Left lung (tissue), 10 donors: ENCODE measurements around the gene DCAF10. TPM values are rescaled to one million over a fixed set of nuclear protein-coding genes. Genes with fewer than 3 reads are reported as not detected.

Source experiments
- ATAC-seq: fragments of 200-7000 bp; cut with Tn5 transposase; one replicate; pipeline ENCODE4 v1.9.1; 2020; ENCODE audit warnings: moderate library complexity
- DNase-seq, 4 donors: peaks; one replicate each; pipeline ENCODE4 v3.0.0-alpha.2; 2013 to 2020
- H3K27ac ChIP-seq, 2 donors: fragments of 200-600 bp; sonication (generic) in 1 of 2; one replicate each; pipeline versions ENCODE4 v1.5.0 to v1.8.0; 2020 to 2021
- H3K27me3 ChIP-seq, 2 donors: fragments of 200-600 bp; sonication (generic) in 1 of 2; one replicate each; pipeline versions ENCODE4 v1.5.0 to v1.8.0; 2020 to 2021
- H3K36me3 ChIP-seq, 2 donors: fragments of 200-600 bp; sonication (generic) in 1 of 2; one replicate each; pipeline versions ENCODE4 v1.5.0 to v1.8.0; 2020 to 2021
- H3K4me1 ChIP-seq, 2 donors: fragments of 200-600 bp; one replicate each; pipeline ENCODE4 v1.8.0; 2021
- H3K4me3 ChIP-seq, 2 donors: fragments of 200-600 bp; sonication (generic) in 1 of 2; one replicate each; pipeline versions ENCODE4 v1.5.0 to v1.8.0; 2020 to 2021; ENCODE audit warnings: mild to moderate bottlenecking in 1 of 2
- H3K9me3 ChIP-seq, 2 donors: fragments of 200-600 bp; sonication (generic) in 1 of 2; one replicate each; pipeline versions ENCODE4 v1.5.0 to v1.8.0; 2020 to 2021
- CTCF ChIP-seq, 2 donors: fragments of 200-600 bp; sonication (generic) in 1 of 2; IDR thresholded peaks; one replicate each; pipeline versions ENCODE4 v1.5.0 to v1.8.0; 2021; ENCODE audit warnings: antibody characterized with exemption in 2 of 2
- intact Hi-C, 2 donors: fragments of 100-400 bp; cut with DNase I; formaldehyde crosslinking; loops; one replicate each; pipeline versions ENCODE4 v1.11.2 to v1.14.2; 2022
- polyA plus RNA-seq, 6 donors: library from polyadenylated mRNA; unstranded; fragments of 120-200 nt; gene quantifications; one replicate each; pipeline ENCODE4 v1.2.1, GENCODE V29; 2013; ENCODE audit not compliant: insufficient read length in 6 of 6
- total RNA-seq, 2 donors: library from RNA; stranded (reverse); fragmentation: NEBNext Ultra II Directional; extraction: Animal tissue kit (Norgen Biotek cat#: 25700); gene quantifications; one replicate each; pipeline ENCODE4 v1.2.1, GENCODE V29; 2021
- donor health status: DM: no; HTN: yes; CAD: no.
- donor health status: DM: no; HTN: no; CAD: no.

The DCAF10 gene
- total and polyA plus RNA-seq, 8 donors, result 24.8 to 37.3 (median 31.0) TPM

GRCh38 chr9:37904445-37905130, 104.0 kb downstream of the DCAF10 start:
- Histone ChIP-seq H3K9me3 (no peaks in the 10 kb centered on the region), H3K4me1 (peaks cover 15 to 61% of the 10 kb centered on the region in 2 donors), H3K27ac (peak overlapping the region; percentile 77 to 97), H3K27me3 (no peaks in the 10 kb centered on the region), H3K4me3 (peak overlapping the region; percentile 75 to 99), H3K36me3 (peaks cover 0 to under 1% of the 10 kb centered on the region in 2 donors)
- TF ChIP-seq CTCF (IDR thresholded peaks at IDR 0.05), result no peak
- intact Hi-C loops, result no loop called here
- DNase-seq, result no peak
- peak; percentile 5 for ATAC-seq

GRCh38 chr9:37905131-37905505, 104.5 kb downstream of the DCAF10 start:
- Histone ChIP-seq H3K4me1 (peaks cover 15 to 65% of the 10 kb centered on the region in 2 donors), H3K9me3 (no peaks in the 10 kb centered on the region), H3K36me3 (no peaks in the 10 kb centered on the region), H3K27me3 (no peaks in the 10 kb centered on the region), H3K4me3 (peak overlapping the region in 1 of 2 donors; percentile 99), H3K27ac (no peak overlapping the region)
- no peak for TF ChIP-seq CTCF (IDR thresholded peaks at IDR 0.05)
- DNase-seq (no peak), ATAC-seq (no peak)
- intact Hi-C loops, result no loop called here

- intact Hi-C loops, result no loop called here
- no peak for DNase-seq
- no peak for TF ChIP-seq CTCF (IDR thresholded peaks at IDR 0.05)
Measured at GRCh38 chr9:37905776-37906175, 105.2 kb downstream of the DCAF10 start.

DNA sequence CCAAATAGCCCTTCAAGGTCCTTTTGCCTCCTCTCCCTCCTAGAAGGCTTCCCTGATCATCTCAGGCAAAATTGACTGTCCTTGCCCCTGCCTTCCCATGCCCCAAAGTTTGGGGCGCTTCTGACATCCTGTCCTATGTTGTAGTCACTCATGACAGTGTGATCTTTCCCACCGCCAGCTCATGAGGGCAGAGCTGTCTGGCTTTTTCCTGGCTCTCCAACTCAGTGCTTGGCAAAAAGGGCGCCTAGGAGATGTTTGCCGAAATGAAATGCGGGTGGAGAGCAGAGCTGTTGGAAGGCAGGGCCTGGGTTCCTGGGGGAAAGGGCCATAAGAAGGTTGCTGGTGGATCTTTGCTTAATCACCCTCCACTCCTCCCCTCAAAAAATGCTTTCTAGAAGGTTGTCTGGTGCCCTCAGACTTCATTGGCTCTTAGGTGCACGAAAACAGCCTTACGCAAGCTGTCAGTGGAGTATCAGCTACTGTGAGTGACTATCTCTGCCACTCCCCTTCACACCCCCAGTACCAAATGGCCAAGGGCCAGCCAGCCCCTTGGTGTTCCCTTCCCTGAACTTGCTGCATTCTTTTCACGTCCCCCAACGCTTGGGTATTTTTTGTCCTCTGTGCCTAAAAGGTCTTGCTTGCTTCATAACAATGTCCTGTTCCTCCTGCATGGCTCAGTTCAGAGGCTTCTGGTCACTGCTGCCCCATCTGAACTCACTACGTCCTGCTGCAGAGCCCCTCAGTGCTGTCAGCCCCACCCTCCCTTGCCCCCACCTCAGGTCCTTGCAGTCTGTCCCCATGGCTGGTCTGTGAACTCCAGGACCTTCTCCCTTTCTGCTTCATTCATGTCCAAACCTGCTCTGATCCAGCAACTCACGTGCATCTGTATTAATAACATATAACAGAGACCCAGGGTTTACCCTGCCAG, 106.0 kb downstream of the DCAF10 start:
- DNase-seq (no peak), ATAC-seq (no peak)
- Histone ChIP-seq H3K36me3 (no peaks in the 10 kb centered on the region), H3K9me3 (no peaks in the 10 kb centered on the region), H3K27ac (no peak overlapping the region), H3K4me3 (no peak overlapping the region), H3K27me3 (no peaks in the 10 kb centered on the region), H3K4me1 (peaks cover 15 to 60% of the 10 kb centered on the region in 2 donors)
- intact Hi-C loops, result no loop called here
- TF ChIP-seq CTCF (IDR thresholded peaks at IDR 0.05), result no peak

More at GRCh38 chr9:37905776-37906175, 105.2 kb downstream of the DCAF10 start:
- no peak for ATAC-seq
- Histone ChIP-seq H3K4me3 (no peak overlapping the region), H3K36me3 (no peaks in the 10 kb centered on the region), H3K27ac (no peak overlapping the region), H3K27me3 (no peaks in the 10 kb centered on the region), H3K4me1 (peaks cover 15 to 64% of the 10 kb centered on the region in 2 donors), H3K9me3 (no peaks in the 10 kb centered on the region)

GRCh38 chr9:37908283-37908682, 107.7 kb downstream of the DCAF10 start:
- Histone ChIP-seq H3K4me1 (peaks cover 6 to 52% of the 10 kb centered on the region in 2 donors), H3K9me3 (no peaks in the 10 kb centered on the region), H3K36me3 (no peaks in the 10 kb centered on the region), H3K4me3 (no peak overlapping the region), H3K27me3 (no peaks in the 10 kb centered on the region), H3K27ac (peak overlapping the region; percentile 15 to 86)
- peak; percentile 2 for ATAC-seq
- no peak for DNase-seq
- no peak for TF ChIP-seq CTCF (IDR thresholded peaks at IDR 0.05)
- intact Hi-C loops, result no loop called here
